HG02870 (cell line): ENCODE data around the gene GRAMD2A.

Experiments
- ATAC-seq: cut with Tn5 transposase; IDR thresholded peaks from one replicate; pipeline ENCODE4 v1.9.1; 2021; ENCODE audit warnings: mild to moderate bottlenecking, moderate library complexity; ENCODE audit not compliant: unreplicated experiment

GRAMD2A gene

GRCh38 chr15:72169236-72169920 lies 28.2 kb downstream of the GRAMD2A start:
- ATAC-seq = no peak

DNA sequence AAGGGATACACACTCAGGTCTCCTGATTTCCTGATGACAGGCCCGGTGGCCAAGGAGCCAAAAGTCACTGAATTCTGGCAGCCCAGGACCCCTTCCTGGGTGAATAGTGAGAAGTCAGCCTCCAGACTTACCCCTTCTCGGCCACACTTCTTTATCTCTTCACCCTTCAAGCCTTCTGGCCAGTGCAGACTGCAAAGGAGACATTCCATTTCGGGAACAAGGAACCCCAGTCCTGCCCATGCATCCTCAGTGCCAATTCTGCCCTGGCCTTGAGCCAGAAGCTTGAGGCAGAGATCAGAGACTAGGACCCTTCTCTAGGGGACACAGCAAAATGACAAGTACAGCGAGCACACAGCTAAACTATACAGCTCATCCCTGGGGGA lies 28.8 kb downstream of the GRAMD2A start:
- no peak for ATAC-seq

GRCh38 chr15:72168131-72168807 lies 29.3 kb downstream of the GRAMD2A start:
- ATAC-seq = no peak

- ATAC-seq = no peak
These were observed 30.1 kb downstream of the GRAMD2A start for GRCh38 chr15:72167445-72167844.

- ATAC-seq = no peak
These were observed 30.7 kb downstream of the GRAMD2A start for GRCh38 chr15:72166716-72167417.

- no peak for ATAC-seq
These were observed 33.9 kb downstream of the GRAMD2A start for GRCh38 chr15:72163719-72164118.

- ATAC-seq = no peak
These were observed 35.0 kb downstream of the GRAMD2A start for GRCh38 chr15:72162569-72162968.

- ATAC-seq = no peak
These were observed 36.0 kb downstream of the GRAMD2A start for GRCh38 chr15:72161361-72162132.

DNA sequence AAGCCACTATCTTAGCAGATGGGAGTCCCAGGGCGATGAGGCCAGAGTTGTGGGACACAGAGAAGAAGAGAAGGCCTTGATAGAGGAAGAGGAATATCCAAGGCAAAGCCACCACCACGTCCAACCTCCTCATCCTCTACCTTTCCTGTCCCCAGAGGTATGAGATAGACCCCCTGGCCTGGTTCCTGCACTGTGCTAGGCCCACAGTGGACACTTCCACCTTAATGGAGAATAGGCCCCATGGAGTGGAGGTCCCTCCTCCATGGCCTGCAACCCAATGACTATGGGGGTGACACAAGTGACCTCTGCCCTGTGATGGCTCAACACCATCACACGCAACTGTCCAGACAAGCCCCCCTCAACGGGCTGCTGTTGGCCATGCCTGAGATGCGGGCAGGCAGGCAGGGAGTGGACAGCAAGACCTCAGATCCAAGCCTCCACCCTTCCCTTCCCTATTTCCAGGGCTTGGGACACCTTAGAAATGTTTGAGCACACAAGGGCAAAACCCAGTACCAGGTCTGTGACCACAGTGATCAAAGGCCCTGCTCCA lies 36.8 kb downstream of the GRAMD2A start:
- ATAC-seq = no peak

GRCh38 chr15:72156928-72157327 lies 40.7 kb downstream of the GRAMD2A start:
- ATAC-seq = no peak

DNA sequence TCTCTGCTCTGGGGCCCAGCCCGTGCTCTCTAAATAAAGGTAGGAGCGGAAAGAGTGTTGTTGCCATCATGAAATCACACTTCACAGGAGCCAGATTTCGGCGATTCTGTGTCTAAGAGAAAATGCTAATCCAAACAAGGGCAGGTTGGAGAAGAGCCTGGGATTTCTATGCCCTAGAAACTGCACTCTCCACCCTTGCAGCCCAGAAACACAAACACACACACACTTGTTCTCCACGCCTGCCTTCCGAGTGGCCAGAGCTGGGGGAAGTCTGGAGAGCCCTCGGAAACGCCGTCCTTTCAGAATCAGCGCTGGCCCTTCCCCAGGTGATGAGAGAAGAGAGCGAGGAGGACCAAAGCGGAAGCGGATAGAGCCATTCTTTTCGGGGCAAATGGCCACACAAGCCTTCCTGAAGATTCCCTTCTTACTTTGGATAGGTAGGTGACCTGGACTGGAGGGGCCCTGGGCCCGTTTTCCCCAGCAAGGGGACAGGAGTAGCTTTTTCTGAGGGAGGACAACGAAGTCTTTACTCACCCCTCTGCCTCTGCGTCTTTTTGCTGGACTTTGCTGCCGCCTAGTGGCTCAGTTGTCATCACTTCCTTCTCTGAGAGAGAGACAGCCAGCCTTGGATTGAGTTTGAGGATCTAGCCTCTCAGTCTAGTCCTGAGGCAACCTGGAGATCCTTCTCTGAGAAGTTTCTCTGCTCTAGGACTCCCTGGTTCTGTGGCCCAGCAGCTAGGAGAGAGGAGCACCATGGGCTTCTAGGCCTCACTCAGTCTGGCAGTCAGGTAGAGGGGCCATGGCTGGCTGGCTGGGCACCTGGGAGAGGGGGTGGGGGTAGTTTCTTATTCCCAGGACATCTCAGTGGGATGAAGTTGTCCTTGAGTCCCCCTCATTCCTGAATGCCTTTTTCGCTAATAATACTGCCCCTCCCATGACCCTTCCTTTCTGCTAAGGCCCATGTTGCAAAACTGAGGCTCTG lies 41.7 kb downstream of the GRAMD2A start:
- ATAC-seq = no peak

DNA sequence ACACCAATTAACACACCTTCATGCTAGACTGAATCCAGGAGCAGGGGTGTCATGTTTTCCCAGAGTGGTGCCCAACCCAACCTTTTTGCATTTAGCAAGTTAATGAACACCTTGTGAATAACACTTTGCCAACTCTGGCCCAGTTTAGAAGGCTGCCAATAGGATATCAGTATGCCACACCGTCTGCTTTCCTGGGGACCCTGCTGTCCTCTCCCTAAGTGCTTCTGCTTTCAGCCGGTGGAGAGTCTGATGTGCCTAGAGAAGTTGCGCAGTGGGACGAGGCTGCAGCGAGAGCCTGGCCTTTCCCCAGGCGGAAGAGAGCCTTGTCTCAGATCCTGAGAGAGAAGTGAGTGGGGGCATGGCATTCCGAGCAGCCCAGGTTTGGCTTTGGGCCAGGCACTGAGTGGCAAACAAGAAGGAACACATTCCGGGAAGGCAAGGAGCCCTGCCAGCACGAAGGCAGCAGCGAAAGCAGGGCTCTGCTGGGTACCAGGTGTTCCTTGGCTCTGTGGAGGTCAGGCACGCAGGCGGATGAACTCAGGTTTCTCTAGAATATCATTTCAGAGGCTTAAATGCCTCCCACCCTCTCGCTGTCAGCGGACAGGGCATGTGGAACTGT lies 42.5 kb downstream of the GRAMD2A start:
- ATAC-seq = no peak

- ATAC-seq = no peak
These were observed 43.3 kb downstream of the GRAMD2A start for GRCh38 chr15:72154316-72154715.

DNA sequence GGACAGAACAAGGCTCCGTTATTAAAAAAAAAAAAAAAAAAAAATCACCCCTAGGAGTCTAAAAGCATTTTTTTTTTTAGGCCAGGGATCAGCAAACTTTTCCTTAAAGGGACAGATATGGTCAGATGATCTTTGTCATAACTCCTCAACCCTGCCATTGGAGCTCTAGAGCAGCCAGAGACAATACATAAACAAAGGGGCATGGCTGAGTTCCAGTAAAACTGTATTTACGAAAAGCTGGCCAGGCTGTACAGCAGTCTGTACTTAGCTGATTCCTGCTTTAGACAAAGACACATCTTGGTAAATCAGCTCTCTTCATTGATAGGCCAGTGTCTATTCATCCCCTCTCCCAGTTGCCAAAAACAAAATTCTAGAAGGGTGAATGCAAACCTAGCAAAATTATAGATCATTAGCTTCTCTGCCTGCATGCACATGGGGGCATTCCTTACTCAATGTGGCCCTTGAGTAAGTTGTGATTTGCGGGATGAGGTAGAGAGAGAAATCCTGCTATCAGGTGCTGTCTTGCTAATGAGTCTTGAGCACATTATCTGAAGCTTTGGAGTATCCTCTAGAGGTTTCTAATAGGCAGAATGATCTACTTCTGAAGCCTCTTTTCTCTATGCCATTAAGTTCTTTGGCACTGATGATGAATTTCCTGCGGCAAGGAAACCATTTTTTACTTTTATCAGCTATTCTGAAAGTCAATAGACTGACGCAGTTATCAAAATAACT lies 44.2 kb downstream of the GRAMD2A start:
- ATAC-seq = no peak

DNA sequence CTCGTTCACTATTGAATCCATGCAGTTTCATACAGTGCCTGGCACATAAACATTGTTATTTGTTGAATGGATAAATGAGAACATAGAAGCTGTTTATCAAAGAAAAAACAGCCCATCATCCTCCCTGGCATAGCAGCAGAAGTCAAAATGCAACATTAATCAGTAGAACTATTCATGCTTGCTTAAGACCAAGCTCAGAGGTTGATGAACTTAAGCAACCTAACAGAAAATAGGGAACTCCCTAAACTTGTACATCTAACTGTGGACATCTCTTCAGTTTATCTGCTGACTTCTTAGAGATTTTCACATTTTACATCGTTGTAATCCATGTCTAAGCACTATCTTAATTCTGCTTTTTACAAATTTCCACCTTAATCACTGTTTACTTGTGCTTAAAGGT lies 50.2 kb downstream of the GRAMD2A start:
- no peak for ATAC-seq

DNA sequence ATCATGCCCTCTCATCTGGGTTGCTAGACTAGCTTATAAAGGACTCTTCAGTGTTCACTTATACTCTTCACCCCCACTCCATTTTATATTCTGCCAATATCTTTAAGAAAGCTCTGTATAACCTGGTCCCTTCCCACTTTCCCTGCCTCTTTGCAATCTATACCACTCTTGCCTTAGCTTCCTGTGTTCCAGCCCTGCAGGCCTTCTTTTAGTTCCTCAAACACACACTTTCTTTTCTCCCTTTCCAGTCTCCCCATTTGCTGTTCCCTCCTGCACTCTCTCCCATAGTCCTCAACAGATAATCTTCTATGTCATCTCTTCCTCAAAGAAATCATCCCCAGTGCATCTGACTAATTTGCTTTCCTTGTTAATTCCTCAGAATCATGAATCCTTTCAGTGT lies 50.7 kb downstream of the GRAMD2A start:
- ATAC-seq = no peak

- no peak for ATAC-seq
These were observed 51.4 kb downstream of the GRAMD2A start for GRCh38 chr15:72146221-72146620.

GRCh38 chr15:72141171-72142084 lies 56.2 kb downstream of the GRAMD2A start:
- peak; percentile 100 for ATAC-seq
